NT2/D1 (cell line): ENCODE measurements around the gene IGF2R.

Source experiments
- SUZ12 ChIP-seq: IDR thresholded peaks from 2 replicates; pipeline ENCODE4 v1.6.1; 2011; ENCODE audit not compliant: insufficient read length, insufficient read depth; ENCODE audit errors: extremely low read depth
- YY1 ChIP-seq: IDR thresholded peaks from 2 replicates; pipeline ENCODE4 v1.6.1; 2011; ENCODE audit not compliant: insufficient read length, insufficient read depth
- ZNF274 ChIP-seq: IDR thresholded peaks from 2 replicates; pipeline ENCODE4 v1.6.1; 2011; ENCODE audit warnings: mild to moderate bottlenecking, low read depth, low read length

DNA sequence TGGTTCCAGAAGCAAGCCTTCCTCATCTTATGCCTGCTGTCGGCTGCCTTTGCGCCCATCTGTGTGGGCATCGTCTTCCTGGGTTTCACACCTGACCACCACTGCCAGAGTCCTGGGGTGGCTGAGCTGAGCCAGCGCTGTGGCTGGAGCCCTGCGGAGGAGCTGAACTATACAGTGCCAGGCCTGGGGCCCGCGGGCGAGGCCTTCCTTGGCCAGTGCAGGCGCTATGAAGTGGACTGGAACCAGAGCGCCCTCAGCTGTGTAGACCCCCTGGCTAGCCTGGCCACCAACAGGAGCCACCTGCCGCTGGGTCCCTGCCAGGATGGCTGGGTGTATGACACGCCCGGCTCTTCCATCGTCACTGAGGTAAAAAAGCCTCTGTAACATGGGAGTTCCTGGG, 153.1 kb downstream of the IGF2R start:
- TF ChIP-seq ZNF274 (no peak), YY1 (no peak), SUZ12 (no peak)
